Activated naive CD4-positive, alpha-beta T cell treated with anti-CD3 and anti-CD28 coated beads for 36 hours (primary cell): ENCODE measurements around the gene PTPRK. TPM values are rescaled to one million over a fixed set of nuclear protein-coding genes. Genes with fewer than 3 reads are reported as not detected.
A peak's percentile ranks its signal among the peaks of the same experiment; 100 is the strongest.

Experiments
- CTCF ChIA-PET: fragments of 350-600 bp; sonication (Branson Sonifier 250); formaldehyde crosslinking; loops from one replicate; lab custom pipeline; 2021; ENCODE audit warnings: antibody characterized with exemption; lab: Charles Lee
- DNase-seq: peaks from one replicate; pipeline ENCODE4 v3.0.0-alpha.2; 2020
- H3K27ac Mint-ChIP-seq: one replicate; pipeline ENCODE4 v1.8.0; 2021; ENCODE audit warnings: mild to moderate bottlenecking, mixed read lengths
- H3K27me3 Mint-ChIP-seq: one replicate; pipeline ENCODE4 v1.8.0; 2021; ENCODE audit warnings: low read depth, mixed read lengths
- H3K36me3 Mint-ChIP-seq: one replicate; pipeline ENCODE4 v1.8.0; 2021; ENCODE audit warnings: low read depth, mixed read lengths
- H3K4me1 Mint-ChIP-seq: one replicate; pipeline ENCODE4 v1.8.0; 2021; ENCODE audit warnings: low read depth, mixed read lengths
- H3K4me3 Mint-ChIP-seq: one replicate; pipeline ENCODE4 v1.8.0; 2021; ENCODE audit warnings: mild to moderate bottlenecking, moderate library complexity, mixed read lengths
- H3K9me3 Mint-ChIP-seq: one replicate; pipeline ENCODE4 v1.8.0; 2021; ENCODE audit warnings: mixed read lengths
- intact Hi-C: fragments of 100-400 bp; cut with micrococcal nuclease; formaldehyde crosslinking; loops from one replicate; pipeline ENCODE4 v1.15.1; 2023
- total RNA-seq, 2 experiments: library from RNA; stranded (reverse); gene quantifications; one replicate each; pipeline ENCODE4 v1.2.3, GENCODE V29; 2021

The PTPRK gene
- total RNA-seq, 2 experiments from 2014 or later, result 5.5 to 8.0 TPM

DNA sequence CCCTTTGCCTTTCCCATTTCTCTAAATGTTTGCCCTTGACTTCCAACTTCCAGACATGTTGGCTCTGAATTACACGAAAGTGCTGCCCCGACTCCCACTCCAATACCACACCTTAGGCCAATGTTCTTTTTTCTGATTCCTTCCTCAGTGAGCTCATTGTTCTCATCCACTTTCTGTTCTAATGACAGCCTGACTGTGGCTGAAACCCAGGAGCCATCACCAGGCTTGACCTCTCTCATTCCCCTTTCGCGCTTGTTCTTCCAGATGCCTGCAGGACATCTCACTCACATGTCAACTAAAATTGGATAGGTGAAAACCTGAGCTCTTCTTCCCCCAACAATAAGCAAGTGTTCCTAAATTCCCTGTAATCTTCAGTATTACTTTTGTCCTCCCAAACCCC is 40.4 kb downstream of the PTPRK start:
- H3K36me3 Mint-ChIP-seq, result no peaks in the 10 kb centered on the region
- no peak for DNase-seq
- H3K4me1 Mint-ChIP-seq, result peaks cover 10% of the 10 kb centered on the region
- intact Hi-C loops, result no loop called here
- H3K4me3 Mint-ChIP-seq, result no peak overlapping the region
- H3K27me3 Mint-ChIP-seq, result no peaks in the 10 kb centered on the region
- CTCF ChIA-PET, result no interaction called here
- no peaks in the 10 kb centered on the region for H3K9me3 Mint-ChIP-seq
- no peak overlapping the region for H3K27ac Mint-ChIP-seq

DNA sequence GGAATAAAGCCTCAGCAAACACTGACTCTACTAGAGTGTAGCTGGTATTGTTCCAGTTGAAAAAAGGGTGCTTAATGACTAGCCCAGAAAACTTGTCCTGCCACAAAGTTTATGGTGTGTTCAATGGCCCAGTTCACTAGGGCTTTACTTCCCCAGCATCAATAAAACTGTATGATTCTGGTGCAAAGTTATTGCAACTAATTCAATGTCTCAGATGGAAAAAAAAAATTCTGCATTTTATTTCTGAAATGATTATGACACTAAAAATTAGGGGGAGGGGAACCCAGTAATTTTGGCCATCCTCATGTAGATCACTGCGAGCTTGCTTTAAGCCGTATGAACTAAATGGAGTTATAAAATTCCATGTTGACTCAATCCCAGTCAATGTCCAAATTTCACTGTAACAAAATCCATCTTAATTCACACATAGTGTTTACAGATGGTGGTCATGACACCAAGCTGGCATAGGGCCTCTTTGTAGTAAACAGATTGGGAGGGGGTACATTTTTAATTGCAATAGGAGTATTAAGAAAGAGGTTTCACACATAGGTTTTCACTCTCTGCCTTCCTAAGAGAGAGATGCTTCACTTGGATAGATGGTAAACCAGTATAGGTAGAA is 41.2 kb downstream of the PTPRK start:
- H3K36me3 Mint-ChIP-seq, result no peaks in the 10 kb centered on the region
- peaks cover 10% of the 10 kb centered on the region for H3K4me1 Mint-ChIP-seq
- no peaks in the 10 kb centered on the region for H3K9me3 Mint-ChIP-seq
- CTCF ChIA-PET, result no interaction called here
- DNase-seq, result no peak
- intact Hi-C loops, result no loop called here
- H3K27me3 Mint-ChIP-seq, result no peaks in the 10 kb centered on the region
- H3K27ac Mint-ChIP-seq, result no peak overlapping the region
- H3K4me3 Mint-ChIP-seq, result no peak overlapping the region

DNA sequence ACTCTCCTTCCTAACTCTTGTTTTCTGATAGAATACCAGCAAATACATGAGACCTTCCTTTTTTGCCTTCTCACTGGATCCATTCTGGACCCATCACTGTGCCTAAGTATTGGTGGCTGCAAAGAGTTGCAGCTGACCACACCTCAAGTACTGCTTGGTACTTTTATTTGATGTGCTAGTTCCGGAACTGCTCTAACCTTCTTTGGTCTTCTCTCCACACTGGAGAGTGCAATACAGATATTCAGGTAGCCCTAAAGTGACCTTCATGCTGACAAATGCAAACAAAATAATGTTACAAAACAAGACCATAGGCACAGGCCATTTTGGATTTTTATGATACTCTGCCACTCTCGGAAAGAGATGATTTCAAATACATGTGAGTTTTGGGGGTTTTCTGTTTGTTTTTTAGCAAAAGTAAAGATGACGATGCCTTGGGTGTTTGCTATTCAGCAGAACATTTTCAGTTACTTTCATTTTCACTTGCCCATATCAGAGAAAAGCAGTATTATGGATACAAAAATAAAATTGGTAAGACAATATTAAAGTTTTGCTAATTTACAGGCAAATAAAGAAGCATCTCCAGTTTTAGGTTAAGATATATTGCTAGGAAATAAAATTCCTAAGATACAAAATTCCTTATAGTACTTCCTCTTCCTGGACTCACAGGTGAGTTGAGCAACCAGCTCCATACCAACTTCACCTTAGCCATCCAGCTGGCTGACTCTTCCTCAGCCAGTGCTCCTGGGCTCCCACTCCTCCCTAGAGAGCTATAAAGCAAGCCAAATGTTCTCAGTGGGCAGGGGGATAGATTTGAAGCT is 42.0 kb downstream of the PTPRK start:
- DNase-seq, result no peak
- no peaks in the 10 kb centered on the region for H3K27me3 Mint-ChIP-seq
- no peaks in the 10 kb centered on the region for H3K36me3 Mint-ChIP-seq
- no peak overlapping the region for H3K27ac Mint-ChIP-seq
- H3K4me3 Mint-ChIP-seq, result peak overlapping the region; percentile 38
- H3K9me3 Mint-ChIP-seq, result no peaks in the 10 kb centered on the region
- intact Hi-C loops, result no loop called here
- CTCF ChIA-PET, result interaction anchor here (0.6 kb wide), 1 partner anchor 38 kb away, joined by 3 read pairs; no protein-coding TSS in a partner anchor
- peaks cover 10% of the 10 kb centered on the region for H3K4me1 Mint-ChIP-seq

DNA sequence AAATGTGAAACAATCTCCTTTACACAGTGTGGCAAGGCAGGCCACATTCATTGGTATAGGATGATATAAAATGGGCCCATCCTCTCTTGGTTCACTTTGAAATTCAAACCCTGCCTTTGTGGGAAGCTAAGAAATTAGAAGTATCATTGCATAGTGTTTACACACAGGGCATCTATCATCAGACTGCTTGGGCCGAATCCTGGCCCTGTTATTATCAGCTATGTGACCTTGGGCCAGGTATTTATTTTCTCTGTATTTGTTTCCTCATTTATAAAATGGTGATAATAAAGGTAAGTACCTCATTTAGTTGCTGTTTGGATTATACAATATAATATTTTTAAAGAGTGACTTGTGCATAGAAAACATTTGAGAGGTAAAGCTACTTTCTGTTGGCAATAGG is 45.5 kb downstream of the PTPRK start:
- Mint-ChIP-seq H3K27me3 (no peaks in the 10 kb centered on the region), H3K36me3 (no peaks in the 10 kb centered on the region), H3K4me3 (no peak overlapping the region), H3K27ac (no peak overlapping the region), H3K4me1 (peaks cover 10% of the 10 kb centered on the region), H3K9me3 (no peaks in the 10 kb centered on the region)
- intact Hi-C loops, result no loop called here
- CTCF ChIA-PET, result interaction anchor here (0.6 kb wide), 1 partner anchor 11 kb away, joined by 5 read pairs; no protein-coding TSS in a partner anchor
- DNase-seq, result no peak

DNA sequence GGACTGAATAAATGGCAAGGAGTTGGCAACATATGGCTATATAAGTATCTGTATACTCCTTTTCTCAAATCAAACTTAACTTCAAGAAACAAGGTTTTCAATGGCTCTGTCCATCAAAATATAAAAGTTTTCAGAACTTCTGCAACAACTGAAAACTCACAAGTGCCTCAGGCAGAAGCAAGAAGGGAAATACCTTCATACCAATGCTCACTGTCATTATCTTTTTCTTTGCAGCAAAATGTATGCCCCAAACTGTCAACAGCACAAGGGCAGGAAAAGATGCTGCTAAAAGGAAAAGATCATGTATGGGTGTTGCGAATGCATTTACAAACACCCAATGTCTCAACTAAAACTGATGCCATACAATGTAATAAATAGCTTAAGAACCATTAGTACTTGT is 45.9 kb downstream of the PTPRK start:
- H3K9me3 Mint-ChIP-seq, result no peaks in the 10 kb centered on the region
- H3K36me3 Mint-ChIP-seq, result no peaks in the 10 kb centered on the region
- no peak for DNase-seq
- CTCF ChIA-PET, result no interaction called here
- intact Hi-C loops, result no loop called here
- H3K4me1 Mint-ChIP-seq, result peaks cover 10% of the 10 kb centered on the region
- H3K27me3 Mint-ChIP-seq, result no peaks in the 10 kb centered on the region
- no peak overlapping the region for H3K4me3 Mint-ChIP-seq
- H3K27ac Mint-ChIP-seq, result no peak overlapping the region

DNA sequence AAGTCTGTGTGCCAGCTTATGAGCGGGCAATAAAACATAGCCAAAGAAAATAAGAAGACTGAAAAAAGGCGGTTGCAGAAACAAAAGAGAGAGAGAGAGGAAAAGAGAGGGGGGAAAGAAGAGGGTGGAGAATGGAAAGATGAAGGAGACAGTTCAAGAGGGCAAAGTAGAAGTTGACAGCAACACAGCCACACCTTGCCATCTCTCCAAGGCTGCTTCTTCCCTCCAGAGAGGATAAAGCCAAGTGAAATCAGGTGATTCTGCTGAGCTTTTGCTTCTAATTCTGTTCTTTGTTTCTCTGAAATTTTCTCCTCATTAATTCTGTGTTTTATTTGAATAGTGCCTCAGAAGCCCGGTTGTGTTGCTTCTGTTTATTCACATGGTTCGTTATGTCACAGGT is 48.5 kb downstream of the PTPRK start:
- Mint-ChIP-seq H3K9me3 (no peaks in the 10 kb centered on the region), H3K27me3 (no peaks in the 10 kb centered on the region), H3K27ac (no peak overlapping the region), H3K36me3 (no peaks in the 10 kb centered on the region), H3K4me1 (no peaks in the 10 kb centered on the region), H3K4me3 (no peak overlapping the region)
- intact Hi-C loops, result no loop called here
- no peak for DNase-seq
- CTCF ChIA-PET, result interaction anchor here (0.7 kb wide), 1 partner anchor 233 kb away, joined by 3 read pairs; no protein-coding TSS in a partner anchor

DNA sequence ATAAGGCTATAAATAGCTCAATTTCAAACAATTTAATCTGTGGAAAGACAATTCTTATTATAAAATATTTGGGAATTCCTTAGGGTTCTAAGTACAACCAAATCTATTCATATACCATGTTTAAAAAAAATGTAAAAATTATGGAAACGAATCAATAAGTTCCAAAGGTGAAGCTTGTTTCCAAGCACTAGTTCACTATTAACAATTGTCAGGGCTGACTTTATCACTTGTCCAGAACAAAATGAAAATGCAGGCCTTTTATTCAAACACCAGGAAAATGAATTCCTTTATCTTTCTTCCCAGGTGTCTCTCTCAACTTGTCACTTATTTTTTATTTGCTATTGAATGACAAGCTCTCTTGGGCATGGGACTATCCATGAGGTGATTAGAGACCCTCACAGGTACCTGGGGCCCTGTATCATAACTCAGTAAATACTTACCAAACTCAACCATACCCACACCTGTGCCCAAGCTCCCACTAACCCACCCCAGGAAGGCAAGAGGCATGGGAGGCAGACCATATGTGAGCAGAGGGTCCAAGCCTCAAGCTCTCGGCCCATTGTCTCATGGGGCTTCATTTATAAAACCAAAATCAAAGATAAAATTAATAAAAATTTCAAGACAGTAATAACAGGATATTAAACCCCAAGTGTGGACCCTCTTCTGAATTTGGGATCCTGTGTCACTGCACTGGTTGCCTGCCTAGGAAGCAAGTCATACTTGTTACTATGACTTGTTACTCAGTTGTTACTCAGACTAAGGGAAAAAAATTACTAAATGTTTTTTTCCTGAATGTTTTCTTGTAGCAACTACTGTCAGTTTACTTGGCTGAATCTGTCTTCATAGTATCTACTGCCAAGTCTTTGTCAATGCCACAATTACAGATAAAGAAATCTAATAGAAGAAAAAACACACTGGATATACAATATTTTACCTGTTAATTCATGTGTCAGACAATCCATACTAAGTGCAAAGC is 54.7 kb downstream of the PTPRK start:
- H3K4me3 Mint-ChIP-seq, result no peak overlapping the region
- no peak for DNase-seq
- no peaks in the 10 kb centered on the region for H3K4me1 Mint-ChIP-seq
- intact Hi-C loops, result no loop called here
- H3K9me3 Mint-ChIP-seq, result no peaks in the 10 kb centered on the region
- CTCF ChIA-PET, result interaction anchor here (0.7 kb wide), 1 partner anchor 129 kb away, joined by 3 read pairs; no protein-coding TSS in a partner anchor
- no peak overlapping the region for H3K27ac Mint-ChIP-seq
- no peaks in the 10 kb centered on the region for H3K36me3 Mint-ChIP-seq
- peaks cover 1% of the 10 kb centered on the region for H3K27me3 Mint-ChIP-seq

DNA sequence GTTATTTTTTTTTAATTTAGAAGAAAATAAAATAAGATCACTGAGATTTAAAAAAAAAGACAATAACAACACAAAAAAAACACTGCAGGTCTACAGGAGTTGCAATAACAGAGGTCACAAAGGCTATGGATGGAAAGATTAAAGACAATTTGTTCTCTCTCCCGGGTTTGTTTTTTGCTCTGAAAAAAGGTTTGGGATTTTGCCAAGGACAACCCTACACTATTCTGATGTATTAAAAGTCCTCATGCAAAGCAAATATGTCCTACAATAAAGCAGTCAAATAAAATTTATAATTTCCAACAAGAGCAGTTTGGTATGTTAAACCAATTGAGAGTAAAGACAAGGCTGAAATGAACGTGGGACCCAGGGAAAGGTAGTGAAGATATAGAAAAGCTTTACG is 55.6 kb downstream of the PTPRK start:
- CTCF ChIA-PET, result interaction anchor here (0.7 kb wide), 1 partner anchor 129 kb away, joined by 3 read pairs; no protein-coding TSS in a partner anchor
- Mint-ChIP-seq H3K36me3 (no peaks in the 10 kb centered on the region), H3K27me3 (peaks cover 1% of the 10 kb centered on the region), H3K4me1 (no peaks in the 10 kb centered on the region), H3K4me3 (no peak overlapping the region), H3K9me3 (no peaks in the 10 kb centered on the region), H3K27ac (no peak overlapping the region)
- DNase-seq, result no peak
- intact Hi-C loops, result no loop called here

DNA sequence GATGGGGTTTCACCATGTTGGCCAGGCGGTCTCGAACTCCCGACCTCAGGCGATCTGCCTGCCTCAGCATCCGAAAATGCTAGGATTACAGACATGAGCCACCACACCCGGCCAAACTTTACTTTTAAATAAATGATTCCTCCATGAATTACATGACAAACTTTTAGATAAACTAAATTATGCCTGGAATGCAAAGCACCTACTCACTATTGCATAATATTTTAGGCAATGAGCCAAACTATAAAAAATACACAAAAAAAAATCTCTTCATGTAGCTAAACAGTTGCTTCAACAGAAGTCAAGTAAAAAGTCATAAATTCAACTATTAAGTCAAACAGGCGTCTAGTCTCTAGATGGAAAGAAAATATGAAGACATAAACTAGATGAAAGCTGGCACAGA is 56.5 kb downstream of the PTPRK start:
- no peak overlapping the region for H3K27ac Mint-ChIP-seq
- intact Hi-C loops, result no loop called here

DNA sequence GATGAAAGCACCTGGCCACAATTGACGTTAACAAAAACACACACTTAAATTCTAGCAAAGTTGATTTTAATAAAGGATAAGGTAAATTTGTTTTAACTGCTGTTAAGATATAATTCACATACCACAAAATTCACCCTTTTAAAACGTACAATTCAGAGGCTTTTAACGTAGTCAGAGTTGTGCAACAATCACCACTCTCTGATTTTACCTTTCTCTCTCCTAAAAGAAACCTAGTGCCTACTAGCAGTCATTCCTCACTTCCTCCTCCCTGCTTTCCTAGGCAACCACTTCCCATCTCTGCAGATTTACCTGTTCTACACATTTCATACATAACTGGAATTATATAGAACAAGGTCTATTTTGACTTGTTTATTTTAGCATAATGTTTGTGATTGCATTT is 58.9 kb downstream of the PTPRK start:
- Mint-ChIP-seq H3K4me3 (no peak overlapping the region), H3K27ac (no peak overlapping the region), H3K36me3 (no peaks in the 10 kb centered on the region), H3K4me1 (no peaks in the 10 kb centered on the region), H3K9me3 (no peaks in the 10 kb centered on the region), H3K27me3 (peaks cover 1% of the 10 kb centered on the region)
- intact Hi-C loops, result no loop called here
- DNase-seq, result no peak
- CTCF ChIA-PET, result no interaction called here

More for the DNA sequence above, 56.5 kb downstream of the PTPRK start:
- H3K9me3 Mint-ChIP-seq, result no peaks in the 10 kb centered on the region
- no peaks in the 10 kb centered on the region for H3K36me3 Mint-ChIP-seq
- no peak for DNase-seq
- no peaks in the 10 kb centered on the region for H3K4me1 Mint-ChIP-seq
- CTCF ChIA-PET, result no interaction called here
- H3K27me3 Mint-ChIP-seq, result peaks cover 1% of the 10 kb centered on the region
- H3K4me3 Mint-ChIP-seq, result no peak overlapping the region

DNA sequence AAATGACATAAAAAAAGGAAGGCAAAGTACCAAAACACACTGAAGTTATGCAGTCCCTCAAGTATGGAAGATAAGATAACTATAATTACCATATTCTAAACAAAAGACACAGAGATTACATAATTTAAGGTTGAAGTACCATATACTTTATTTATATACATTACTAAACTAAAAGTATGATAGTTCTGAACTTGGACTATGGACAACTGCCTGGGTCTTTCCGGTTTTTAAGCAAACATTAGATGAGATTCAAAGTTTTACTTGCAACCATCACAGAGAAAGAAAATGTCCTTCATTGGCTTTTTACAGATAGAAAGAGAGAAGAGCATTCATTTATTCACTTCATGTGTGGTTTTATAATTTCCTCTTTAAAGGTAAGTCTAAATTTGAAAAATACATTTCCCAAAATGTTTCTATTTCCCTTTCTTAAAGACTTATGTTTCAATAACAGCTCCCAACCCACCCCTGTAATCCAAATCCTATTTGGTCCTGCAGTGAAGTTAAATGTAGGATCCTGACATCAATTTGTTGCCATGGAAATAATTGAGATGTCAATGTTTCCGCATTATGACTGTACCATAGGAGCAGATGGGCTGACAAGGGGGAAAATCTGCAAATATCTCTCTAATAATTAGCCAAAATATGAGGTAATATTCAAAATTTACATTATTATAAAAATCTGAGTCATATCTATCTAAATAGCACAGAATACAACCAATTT is 63.7 kb downstream of the PTPRK start:
- CTCF ChIA-PET, result no interaction called here
- Mint-ChIP-seq H3K9me3 (no peaks in the 10 kb centered on the region), H3K27me3 (no peaks in the 10 kb centered on the region), H3K36me3 (no peaks in the 10 kb centered on the region), H3K27ac (no peak overlapping the region), H3K4me3 (no peak overlapping the region), H3K4me1 (no peaks in the 10 kb centered on the region)
- intact Hi-C loops, result no loop called here
- no peak for DNase-seq
